COLO668 (cell line): ENCODE measurements around the gene ZAR1.

Experiments
- DNase-seq: peaks from one replicate; lab custom pipeline; 2025; ENCODE audit not compliant: unreplicated experiment; lab: John Stamatoyannopoulos, UW

The ZAR1 gene

GRCh38 chr4:48489683-48490011, 405 bp upstream of the ZAR1 start:
- peak; percentile 49 for DNase-seq

GRCh38 chr4:48490680-48491513, 845 bp downstream of the ZAR1 start:
- DNase-seq, result no peak

GRCh38 chr4:48491514-48492176, 1.6 kb downstream of the ZAR1 start:
- no peak for DNase-seq

- DNase-seq, result no peak
Observed at GRCh38 chr4:48493452-48494100, 3.5 kb downstream of the ZAR1 start.

GRCh38 chr4:48495941-48496340, 5.9 kb downstream of the ZAR1 start:
- no peak for DNase-seq

- DNase-seq, result no peak
Observed at GRCh38 chr4:48498895-48499294, 8.8 kb downstream of the ZAR1 start.

- DNase-seq, result no peak
Observed at GRCh38 chr4:48499551-48500066, 9.6 kb downstream of the ZAR1 start.

GRCh38 chr4:48503233-48504025, 13.4 kb downstream of the ZAR1 start:
- DNase-seq, result no peak

GRCh38 chr4:48504026-48504330, 13.9 kb downstream of the ZAR1 start:
- DNase-seq, result no peak

GRCh38 chr4:48504352-48504751, 14.3 kb downstream of the ZAR1 start:
- DNase-seq, result no peak

GRCh38 chr4:48506716-48507115, 16.7 kb downstream of the ZAR1 start:
- no peak for DNase-seq

GRCh38 chr4:48509543-48509942, 19.5 kb downstream of the ZAR1 start:
- no peak for DNase-seq

GRCh38 chr4:48518143-48518542, 28.1 kb downstream of the ZAR1 start:
- no peak for DNase-seq

- no peak for DNase-seq
Observed at GRCh38 chr4:48526406-48526805, 36.4 kb downstream of the ZAR1 start.

GRCh38 chr4:48538358-48538757, 48.3 kb downstream of the ZAR1 start:
- no peak for DNase-seq

GRCh38 chr4:48539597-48539996, 49.5 kb downstream of the ZAR1 start:
- DNase-seq, result no peak

- no peak for DNase-seq
Observed at GRCh38 chr4:48542888-48543287, 52.8 kb downstream of the ZAR1 start.

- DNase-seq, result no peak
Observed at GRCh38 chr4:48543796-48544195, 53.7 kb downstream of the ZAR1 start.
